GM18951 (cell line): ENCODE measurements around the gene C11orf16.
"Not testable (repeated sequence)": the region's sequence is repeated elsewhere in the genome, so short reads cannot be mapped to it uniquely, and the experiment has no call there.

Experiments
- POLR2A ChIP-seq: IDR thresholded peaks from 4 replicates; pipeline ENCODE4 v1.6.1; 2011; ENCODE audit warnings: mild to moderate bottlenecking; ENCODE audit not compliant: insufficient read length, insufficient read depth; ENCODE audit errors: extremely low read depth
- in situ Hi-C: fragments of 300-500 bp; cut with MboI; formaldehyde crosslinking; loops from one replicate; pipeline ENCODE4 v1.12.0; 2022; ENCODE audit warnings: low sequenced_read_pairs, mixed read lengths, inconsistent platforms; ENCODE audit not compliant: unreplicated experiment

Gene C11orf16

GRCh38 chr11:8932564-8933180 is at the start of gene C11orf16:
C11orf16 (minus strand) TSS chr11:8932947; CDS start chr11:8932308, 639 bp downstream.
- in situ Hi-C loops: no loop called here
- no peak for TF ChIP-seq POLR2A

DNA sequence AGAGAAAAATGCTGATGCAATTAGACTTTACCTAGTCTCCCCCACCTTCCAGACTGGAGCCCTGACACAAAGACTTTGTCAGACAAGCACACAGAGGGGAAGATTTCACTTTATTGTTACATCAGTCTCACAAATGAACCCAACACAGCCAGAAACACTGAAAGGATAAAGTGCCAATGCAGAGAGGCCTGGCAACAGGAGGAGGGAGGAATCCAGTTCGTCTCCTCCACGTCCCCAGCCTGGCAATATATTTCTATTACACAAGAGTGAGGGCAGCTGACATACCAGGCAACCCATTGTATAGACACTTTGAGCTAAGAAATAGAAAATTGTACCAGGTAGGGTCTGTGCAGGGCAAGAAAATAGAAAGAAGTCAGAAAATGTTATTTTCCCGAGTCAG is 47.7 kb upstream of the C11orf16 start:
- no peak for TF ChIP-seq POLR2A
- in situ Hi-C loops: no loop called here

DNA sequence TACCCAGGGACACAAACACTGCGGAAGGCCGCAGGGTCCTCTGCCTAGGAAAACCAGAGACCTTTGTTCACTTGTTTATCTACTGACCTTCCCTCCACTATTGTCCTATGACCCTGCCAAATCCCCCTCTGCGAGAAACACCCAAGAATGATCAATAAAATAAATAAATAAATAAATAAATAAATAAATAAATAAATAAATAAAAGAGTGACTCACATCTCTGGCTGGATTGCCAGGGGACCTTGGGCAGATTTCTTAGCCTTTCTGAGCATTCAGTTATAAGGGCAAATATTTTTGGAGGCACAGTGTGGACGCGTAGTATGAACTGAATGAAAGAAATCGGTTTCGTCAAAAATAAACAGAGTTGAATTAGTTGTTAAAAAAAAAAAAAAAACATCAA is 46.6 kb upstream of the C11orf16 start:
- in situ Hi-C loops: not testable (repeated sequence)

GRCh38 chr11:8973121-8973520 is 40.4 kb upstream of the C11orf16 start:
- in situ Hi-C loops: no loop called here
- TF ChIP-seq POLR2A: no peak

GRCh38 chr11:8971924-8972316 is 39.2 kb upstream of the C11orf16 start:
- in situ Hi-C loops: no loop called here
- TF ChIP-seq POLR2A: no peak

GRCh38 chr11:8971196-8971923 is 38.6 kb upstream of the C11orf16 start:
- in situ Hi-C loops: no loop called here
- no peak for TF ChIP-seq POLR2A

GRCh38 chr11:8967184-8967583 is 34.4 kb upstream of the C11orf16 start:
- in situ Hi-C loops: no loop called here
- no peak for TF ChIP-seq POLR2A

DNA sequence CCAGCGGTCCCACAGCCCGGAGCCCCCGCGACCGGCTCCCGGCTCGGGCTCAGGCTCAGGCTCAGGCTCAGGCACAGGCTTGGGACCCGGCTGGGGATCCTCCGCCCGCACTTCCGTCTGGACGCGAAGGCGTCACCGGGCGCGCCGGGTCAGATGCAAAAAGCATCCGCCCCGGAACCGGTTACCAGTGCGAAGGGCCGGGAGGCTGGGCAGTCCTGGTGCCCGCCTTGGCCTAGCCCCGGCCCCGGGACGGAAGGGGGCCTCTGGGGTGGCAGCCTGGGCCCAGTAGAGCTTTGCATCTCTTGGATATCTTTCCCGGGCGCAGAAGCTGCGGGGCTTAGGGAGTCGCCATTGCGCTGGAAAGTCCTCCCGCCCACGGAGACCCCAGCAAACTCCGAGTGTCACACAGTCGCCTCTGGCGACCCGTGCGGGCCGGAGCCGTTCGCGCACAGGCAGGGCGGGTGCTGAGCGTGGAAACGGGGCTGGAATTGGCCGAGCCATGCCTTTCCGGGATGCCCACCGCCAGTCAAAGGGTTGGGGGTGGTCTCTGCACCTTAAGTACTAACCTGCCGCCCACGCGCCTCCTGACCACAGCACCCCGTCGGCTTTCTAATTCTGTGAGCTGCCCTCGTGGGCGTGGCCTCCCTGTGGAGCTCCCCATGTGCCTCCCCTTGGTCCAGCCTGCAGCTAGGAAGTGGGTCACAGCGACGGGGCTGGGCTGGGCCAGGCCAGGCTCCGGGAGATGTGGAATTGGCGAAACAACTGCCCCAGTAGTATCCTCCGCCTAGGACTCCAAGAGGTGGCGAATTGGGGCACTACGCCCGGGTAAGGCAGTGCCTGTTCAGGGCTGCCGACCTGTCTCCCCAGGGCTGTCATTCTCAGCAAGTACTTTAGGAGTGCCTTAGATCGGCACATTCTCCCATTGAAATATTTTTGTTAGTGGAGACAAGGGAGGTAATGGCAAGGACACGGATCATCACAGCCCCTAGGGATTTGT is 31.9 kb upstream of the C11orf16 start, which contains the start of gene TMEM9B:
TMEM9B (minus strand) TSS at position 119 of the 997 bp plus-strand sequence. CDS start 129 bp downstream, outside the sequence.
- in situ Hi-C loops: no loop called here
- TF ChIP-seq POLR2A: peak; percentile 86

DNA sequence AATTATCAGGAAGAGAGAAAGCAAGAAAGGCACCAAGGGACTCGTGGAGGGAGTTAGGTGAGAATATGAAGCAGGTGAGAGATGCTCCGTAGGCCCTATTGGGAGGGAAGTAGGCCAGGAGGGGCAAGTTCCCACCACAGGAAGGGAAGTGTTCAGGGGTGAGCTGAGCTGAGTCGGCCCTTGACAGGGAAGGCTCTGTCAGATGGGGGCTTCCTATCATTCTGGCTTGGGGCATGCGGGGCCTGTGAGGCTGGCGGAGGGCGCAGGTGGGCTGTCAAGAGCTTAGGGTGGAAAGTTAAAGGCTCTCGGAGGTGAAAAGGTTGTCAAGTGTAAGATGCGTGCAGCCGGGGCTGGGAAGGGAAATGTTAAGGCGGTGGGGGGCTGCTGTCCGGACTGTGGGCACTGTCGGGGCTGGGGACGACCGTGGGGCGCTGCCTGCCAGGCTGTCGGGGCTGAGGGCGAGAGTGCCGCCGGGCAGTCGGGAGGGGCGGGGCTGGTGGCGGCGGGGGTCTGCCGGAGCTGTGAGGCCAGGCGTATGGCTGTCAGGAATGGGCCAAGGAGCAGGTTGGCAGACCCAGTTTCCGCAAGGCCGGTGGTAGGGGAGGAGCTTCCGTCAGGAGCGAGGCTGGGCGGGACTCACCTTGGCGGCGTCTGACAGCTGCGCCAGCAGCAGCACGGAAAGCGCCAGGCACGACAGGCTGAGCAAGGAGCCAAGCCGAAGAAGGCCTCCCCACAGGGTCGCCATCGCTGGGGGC is 31.0 kb upstream of the C11orf16 start:
- no peak for TF ChIP-seq POLR2A
- in situ Hi-C loops: no loop called here

- in situ Hi-C loops: no loop called here
- no peak for TF ChIP-seq POLR2A
These were observed 30.1 kb upstream of the C11orf16 start for GRCh38 chr11:8962841-8963240.

DNA sequence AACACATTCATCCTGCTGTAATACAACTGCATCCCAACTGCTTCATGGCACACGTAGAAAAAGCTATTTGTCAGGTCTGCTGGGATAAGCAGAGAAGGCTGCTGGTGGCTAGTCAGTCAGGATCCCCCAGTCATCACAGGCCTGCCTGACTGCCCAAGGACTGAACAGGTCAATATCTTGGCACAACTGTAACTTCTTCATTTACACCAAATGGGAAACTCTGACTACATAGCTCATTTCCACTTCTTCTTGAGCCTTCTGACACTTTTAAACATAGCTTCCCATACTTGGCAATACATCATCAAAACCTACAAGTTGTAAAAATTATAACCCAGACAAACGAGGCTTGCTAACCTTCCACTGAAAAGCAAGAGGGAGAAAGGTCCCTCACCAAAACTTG is 28.7 kb upstream of the C11orf16 start:
- in situ Hi-C loops: no loop called here
- TF ChIP-seq POLR2A: no peak

- TF ChIP-seq POLR2A: no peak
- in situ Hi-C loops: no loop called here
These were observed 26.9 kb upstream of the C11orf16 start for GRCh38 chr11:8959546-8960166.
